Measurements from ENCODE around the gene NACC2. TPM values are rescaled to one million over a fixed set of nuclear protein-coding genes. Genes with fewer than 3 reads are reported as not detected.

The NACC2 gene, protein sequence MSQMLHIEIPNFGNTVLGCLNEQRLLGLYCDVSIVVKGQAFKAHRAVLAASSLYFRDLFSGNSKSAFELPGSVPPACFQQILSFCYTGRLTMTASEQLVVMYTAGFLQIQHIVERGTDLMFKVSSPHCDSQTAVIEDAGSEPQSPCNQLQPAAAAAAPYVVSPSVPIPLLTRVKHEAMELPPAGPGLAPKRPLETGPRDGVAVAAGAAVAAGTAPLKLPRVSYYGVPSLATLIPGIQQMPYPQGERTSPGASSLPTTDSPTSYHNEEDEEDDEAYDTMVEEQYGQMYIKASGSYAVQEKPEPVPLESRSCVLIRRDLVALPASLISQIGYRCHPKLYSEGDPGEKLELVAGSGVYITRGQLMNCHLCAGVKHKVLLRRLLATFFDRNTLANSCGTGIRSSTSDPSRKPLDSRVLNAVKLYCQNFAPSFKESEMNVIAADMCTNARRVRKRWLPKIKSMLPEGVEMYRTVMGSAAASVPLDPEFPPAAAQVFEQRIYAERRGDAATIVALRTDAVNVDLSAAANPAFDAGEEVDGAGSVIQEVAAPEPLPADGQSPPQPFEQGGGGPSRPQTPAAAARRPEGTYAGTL
- 29.0 and 34.4 TPM in 2 replicates for total RNA-seq (2014; rRNA removed)
- 12.0 TPM for polyA plus RNA-seq (2012)

DNA sequence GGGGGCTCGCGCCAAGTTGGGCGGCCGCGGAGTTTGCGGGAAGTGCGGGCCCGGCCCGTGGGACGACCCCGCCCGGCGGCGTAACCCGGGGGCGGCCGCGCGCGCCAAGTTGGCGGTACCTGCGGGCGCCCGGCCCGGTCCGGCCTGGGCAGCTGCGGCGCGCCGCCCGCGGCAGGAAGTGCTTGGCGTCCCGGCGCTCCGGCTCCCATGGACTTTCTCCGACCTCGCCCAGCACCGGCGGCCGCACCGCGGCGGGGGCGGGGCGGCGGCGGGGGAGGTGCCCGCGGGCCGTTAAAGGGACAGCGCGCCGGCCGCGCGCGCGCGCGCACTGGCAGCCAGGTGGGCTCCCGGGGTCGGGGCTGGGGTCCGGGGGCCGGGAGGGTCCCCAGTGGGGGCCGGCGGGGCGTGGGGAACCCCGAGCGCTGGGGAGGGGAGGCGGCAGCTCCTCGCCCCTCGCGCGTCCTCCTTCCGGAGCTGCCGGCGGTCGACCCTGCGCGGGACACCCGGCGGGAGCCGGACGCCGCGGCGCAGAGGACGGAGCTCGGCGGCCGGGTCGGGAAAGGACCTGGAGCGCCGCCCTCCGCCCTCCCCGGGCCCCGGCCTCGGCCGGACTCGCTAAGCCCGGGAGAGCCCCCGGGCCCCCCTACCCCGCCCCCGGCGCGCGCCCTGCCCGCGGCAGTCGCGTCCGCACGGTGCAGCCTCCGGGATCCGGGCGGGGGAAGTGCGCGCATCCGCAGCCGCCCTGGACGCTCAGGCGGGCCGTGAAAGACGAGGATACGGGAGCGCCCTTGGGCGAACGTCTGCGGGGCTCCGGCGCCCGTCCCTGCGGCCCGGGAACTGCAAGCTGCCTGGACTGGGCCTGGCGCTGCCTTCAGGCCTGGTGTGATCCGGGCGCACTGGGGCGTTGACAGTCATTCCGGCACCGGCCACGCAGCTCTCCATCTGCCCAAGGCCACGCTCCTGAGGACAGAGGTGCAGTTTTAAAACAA, at the start of gene NACC2:
NACC2 (minus strand) TSS at position 220 of the 989 bp plus-strand sequence. CDS start 44,768 bp downstream, outside the sequence.
- peak; percentile 57 for DNase-seq (ENCODE audit: low read depth)

- no peak for DNase-seq (ENCODE audit: low read depth)
Measured at GRCh38 chr9:136144450-136144849, 49.4 kb upstream of the NACC2 start.

GRCh38 chr9:136143215-136144001, 48.3 kb upstream of the NACC2 start:
- DNase-seq (ENCODE audit: low read depth) = no peak

DNA sequence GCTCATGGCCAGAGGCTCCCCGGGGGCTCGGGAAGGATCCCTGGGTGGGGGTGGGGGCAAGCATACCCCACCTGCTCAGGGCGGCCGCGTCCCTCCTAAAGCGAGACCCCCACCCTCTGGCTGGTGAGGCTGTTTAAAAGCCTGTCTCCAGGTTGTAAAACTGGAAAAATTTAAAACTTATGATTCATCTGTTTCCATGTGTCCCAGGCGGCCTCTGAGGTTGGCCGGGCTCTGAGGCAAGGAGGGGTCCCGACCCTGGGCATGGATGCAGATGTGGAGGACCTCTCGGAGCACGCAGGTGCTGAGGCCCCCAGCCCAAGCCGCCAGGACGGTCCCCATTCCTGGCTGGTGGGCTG, 47.7 kb upstream of the NACC2 start:
- no peak for DNase-seq (ENCODE audit: low read depth)

GRCh38 chr9:136142414-136142796, 47.3 kb upstream of the NACC2 start:
- no peak for DNase-seq (ENCODE audit: low read depth)

DNA sequence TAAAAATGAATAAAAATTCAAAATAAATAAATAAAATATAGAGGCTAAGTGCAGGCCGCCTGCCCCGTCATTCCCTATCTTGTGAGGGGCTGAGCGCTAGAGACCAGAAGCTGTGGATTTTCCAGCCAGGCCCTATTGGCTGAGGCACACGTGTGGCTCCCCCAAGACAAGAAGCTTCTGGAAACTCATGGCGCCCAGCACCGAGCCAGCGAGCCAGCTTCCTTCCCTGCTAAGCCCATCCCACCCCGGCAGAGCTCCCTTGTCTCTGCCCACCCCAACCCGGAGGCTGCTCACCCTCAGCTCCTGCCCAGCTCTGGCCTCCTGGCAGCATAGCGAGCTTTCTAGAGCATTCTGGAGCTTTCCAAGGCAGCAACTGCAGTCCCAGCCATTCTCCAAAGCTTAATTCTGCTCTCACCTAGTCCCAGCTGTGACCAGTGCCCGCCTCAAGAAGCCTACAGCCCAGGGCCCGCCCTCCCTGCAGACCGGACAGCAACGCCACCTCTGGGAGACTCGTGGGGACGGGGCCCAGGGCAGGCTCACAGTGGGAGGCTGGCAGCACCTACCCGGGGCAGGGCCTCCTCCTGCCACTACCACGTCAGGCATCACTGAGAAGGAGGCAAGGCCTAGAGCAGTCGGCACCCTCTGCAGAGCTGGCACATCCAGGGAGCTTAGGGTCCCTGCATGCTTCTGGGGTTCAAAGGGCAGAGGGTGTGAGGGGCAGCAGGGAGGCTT, 46.8 kb upstream of the NACC2 start:
- no peak for DNase-seq (ENCODE audit: low read depth)

- DNase-seq (ENCODE audit: low read depth) = no peak
Measured at GRCh38 chr9:136140966-136141365, 45.9 kb upstream of the NACC2 start.

DNA sequence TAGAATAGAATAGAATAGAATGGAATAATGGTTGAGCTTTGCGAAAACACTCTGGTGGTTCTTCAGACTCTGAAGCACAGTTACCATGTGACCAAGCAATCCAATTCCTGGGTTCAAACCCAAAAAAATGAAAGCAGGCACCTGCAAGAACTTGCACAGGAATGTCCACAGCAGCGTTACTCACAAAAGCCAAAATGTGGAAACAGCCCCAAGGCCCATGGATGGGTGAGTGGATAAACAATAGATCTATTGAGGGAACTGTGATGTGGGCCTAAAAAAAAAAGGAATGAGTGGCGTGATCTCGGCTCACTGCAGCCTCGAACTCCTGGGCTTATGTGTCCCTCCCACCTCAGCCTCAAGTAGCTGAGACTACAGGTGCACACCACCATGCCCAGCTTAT, 45.0 kb upstream of the NACC2 start:
- no peak for DNase-seq (ENCODE audit: low read depth)

GRCh38 chr9:136138566-136138965, 43.5 kb upstream of the NACC2 start:
- no peak for DNase-seq (ENCODE audit: low read depth)

DNA sequence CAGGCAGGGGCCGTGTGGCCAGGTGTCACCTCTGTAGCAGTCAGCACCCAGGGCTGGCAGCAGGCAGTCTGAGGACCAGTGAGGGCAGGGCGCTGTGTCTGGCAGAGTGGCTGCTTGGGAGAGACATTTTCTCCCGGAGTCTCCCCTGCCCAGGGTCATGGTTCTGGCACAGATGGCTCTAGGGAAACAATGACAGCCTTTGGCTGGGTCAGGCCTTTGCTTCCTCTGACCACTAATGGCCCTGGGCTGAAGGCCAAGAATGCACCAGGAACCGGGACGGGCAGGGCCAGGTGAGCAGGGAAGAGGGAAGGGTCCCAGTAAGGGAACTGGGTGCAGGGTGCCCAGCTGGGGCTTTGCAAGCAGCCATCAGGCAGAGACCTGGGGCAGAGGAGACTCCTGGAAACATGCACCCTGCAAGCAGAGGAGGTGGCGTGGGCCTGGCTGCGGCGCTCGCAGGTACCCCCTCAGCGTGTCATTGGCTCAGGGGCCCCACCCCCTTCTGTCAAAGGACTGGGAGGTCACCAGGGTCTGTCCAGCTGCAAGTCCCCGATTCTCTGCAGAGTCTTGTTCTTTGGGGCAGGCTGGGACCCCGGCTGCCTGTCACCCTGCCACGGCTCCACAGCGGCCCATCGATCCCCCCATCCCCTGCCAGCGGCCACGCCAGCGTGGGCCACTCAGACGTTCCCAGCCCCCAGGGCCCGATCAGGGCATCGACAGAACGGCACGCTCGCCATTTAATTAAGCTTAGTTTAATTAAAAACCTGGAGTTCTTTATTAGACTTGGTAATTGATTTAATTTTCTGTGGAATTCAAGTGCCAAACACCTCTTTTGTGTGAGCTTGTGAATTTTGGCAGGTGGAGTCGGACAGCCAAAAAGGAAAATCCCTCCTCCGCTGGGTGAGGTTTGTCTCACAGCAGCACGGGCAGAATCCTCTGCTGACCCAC, 42.5 kb upstream of the NACC2 start:
- no peak for DNase-seq (ENCODE audit: low read depth)

GRCh38 chr9:136136127-136136925, 41.2 kb upstream of the NACC2 start:
- no peak for DNase-seq (ENCODE audit: low read depth)

- no peak for DNase-seq (ENCODE audit: low read depth)
Measured at GRCh38 chr9:136135326-136136126, 40.4 kb upstream of the NACC2 start.

- DNase-seq (ENCODE audit: low read depth) = no peak
Measured at GRCh38 chr9:136133959-136134484, 38.9 kb upstream of the NACC2 start.

DNA sequence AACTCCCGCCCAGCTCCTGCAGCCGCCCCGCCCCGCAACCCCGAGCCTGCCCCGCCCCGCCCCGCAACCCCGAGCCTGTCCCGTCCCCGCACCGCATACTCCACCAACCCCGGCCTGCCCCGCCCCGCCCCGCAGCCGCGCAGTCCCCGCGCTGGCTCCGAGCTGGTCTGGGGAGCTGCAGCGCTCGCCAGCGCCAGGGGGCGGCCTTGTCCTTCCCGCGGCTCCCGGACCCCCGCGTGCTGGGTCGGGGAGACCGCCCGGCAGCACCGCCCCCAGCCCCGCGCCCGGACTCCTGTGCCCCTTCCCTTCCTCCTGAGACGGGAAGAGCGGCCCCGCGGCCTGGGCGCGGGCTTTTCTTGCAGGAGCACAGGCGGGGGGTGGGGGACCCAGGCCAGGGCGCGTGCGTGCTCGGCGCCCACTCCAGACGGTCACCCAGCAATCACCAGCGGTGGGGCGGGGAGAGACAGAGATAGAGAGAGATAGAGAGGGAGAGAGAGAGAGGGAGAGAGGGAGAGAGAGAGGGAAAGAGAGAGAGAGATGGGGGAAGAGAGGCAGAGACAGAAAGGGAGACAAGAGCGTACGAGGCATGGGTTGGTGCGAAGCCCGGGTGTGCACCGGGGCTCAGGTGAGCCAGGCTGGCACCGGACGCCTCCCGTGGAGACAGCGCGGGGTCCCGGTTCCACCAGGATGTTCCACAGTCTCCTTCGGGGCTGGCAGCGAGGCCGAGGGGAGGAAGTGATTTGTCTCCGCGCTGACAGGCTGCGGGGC, 38.3 kb upstream of the NACC2 start:
- DNase-seq (ENCODE audit: low read depth) = no peak

- DNase-seq (ENCODE audit: low read depth) = no peak
Measured at GRCh38 chr9:136132512-136133050, 37.5 kb upstream of the NACC2 start.

Measured in LHCN-M2 (cell line).